Measurements from ENCODE around the gene PTPRD.

- no peak for TF ChIP-seq POLR2AphosphoS5 (IDR thresholded peaks at IDR 0.05; ENCODE audit: low read depth, low read length)
- TF ChIP-seq CTCF (IDR thresholded peaks at IDR 0.05 in 2 of 3, conservative IDR thresholded peaks at IDR 0.05 in 1 of 3; ENCODE audit: borderline replicate concordance in 1 of 3, insufficient read depth in 1 of 3, low read depth in 2 of 3, low read length in 2 of 3) = no peak
- no peak for TF ChIP-seq EZH2 (IDR thresholded peaks at IDR 0.05)
- no peak for TF ChIP-seq POLR2A (IDR thresholded peaks at IDR 0.05; ENCODE audit: borderline replicate concordance, extremely low read depth, insufficient read depth, insufficient read length)
Measured at GRCh38 chr9:9494336-9494735, 1118.5 kb downstream of the PTPRD start.
